Activated gamma-delta T cell treated with anti-CD3 and anti-CD28 coated beads, Interleukin-2, amount 50 U/mL, for 16 hours (primary cell): ENCODE measurements around the gene SLC7A7.
"Not testable (repeated sequence)": the region's sequence is repeated elsewhere in the genome, so short reads cannot be mapped to it uniquely, and the experiment has no call there.

ENCODE experiments used
- DNase-seq: peaks from one replicate; pipeline ENCODE4 v3.0.0-alpha.2; 2020; ENCODE audit warnings: low read depth

Gene SLC7A7

DNA sequence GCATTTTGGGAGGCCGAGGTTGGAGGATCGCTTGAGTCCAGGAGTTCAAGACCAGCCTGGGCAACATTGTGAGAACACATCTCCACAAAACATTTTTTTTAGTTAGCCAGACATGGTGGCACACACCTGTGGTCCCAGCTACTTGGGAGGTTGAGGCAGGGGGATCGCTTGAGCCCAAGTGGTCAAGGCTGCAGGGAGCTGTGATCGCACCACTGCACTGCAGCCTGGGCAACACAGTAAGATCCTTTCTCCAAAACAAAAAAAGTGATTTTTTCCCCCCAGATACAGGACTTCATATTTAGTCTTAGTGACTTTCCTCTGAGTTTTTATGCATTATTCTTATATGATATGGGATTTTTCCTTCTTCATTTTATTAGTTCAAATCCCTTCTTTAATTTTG lies 28.6 kb downstream of the SLC7A7 start:
- no peak for DNase-seq

DNA sequence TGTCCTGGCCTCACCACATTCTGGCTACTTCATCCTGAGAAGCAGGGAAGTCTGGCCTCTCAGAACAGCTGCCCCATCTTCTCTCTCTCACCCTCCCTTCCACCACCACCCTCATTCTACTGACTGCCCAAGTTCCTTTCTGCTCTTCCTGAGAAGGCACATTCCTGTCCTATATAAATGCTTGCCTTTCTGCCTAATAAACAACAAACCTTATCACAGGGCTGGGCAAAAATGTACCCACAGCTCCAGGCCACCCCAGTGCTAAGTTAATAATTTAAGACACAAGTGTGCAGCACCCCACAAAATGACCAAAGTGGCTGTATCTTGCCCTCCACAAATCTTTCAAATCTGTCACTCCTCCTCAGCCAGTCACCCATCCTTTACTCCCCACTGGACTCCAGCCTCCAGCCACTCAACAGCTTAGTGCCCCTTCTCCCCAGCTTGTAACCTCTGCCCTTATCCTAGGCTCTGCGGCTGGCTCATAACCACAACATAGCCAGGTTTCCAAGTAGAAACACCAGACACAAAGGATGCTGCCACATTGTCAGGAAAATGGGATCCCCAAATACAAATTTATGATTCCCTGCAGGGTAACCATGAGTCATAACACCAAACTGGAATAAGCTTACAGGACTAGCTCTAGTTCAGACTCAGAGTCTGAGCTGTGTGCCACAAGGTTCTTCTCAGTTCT lies 33.8 kb downstream of the SLC7A7 start:
- DNase-seq, result no peak

DNA sequence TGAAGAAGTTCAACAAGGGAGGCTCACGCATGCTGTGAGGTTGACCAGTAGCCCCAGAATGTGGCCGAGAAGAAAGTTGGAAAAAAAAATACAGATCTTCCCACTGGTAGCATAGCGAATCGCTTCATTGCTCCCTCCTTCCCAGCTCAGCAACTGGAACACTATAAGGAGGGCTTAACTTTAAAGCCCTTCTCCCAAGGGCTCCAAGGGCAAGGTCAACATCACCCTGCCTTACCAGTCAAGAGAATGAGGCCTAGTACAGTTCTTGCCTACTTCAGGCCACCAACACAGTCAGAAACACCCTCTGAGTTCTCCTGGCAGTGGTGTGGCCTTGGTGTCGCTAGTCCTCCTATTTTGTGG lies 34.3 kb downstream of the SLC7A7 start:
- DNase-seq, result no peak

DNA sequence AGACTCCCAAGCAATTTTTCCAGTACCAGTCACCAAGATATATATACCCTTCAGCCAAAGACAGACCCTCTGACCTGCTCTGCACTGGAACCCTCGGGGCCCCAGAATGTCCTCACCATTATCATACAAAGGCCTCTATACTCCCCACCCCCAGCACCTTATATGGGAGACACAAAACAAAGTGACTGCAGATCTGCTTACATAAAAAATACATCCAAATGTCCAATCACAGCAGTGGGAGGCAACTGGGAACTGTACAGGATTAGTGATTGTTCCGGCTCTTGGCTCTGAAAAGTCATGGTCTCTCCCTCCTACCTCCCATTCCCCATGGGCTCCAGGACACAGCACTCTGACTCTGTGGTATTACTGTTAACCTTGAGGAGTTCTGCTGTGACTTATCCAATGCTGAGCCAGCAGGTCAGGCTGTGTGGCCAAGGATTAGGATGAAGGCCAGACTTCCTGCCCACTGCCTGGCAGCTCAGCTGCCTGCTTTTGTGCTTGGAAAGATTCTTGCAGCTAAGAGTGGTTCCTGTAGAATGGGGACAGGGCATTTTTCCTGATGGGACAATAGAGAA lies 35.0 kb downstream of the SLC7A7 start:
- no peak for DNase-seq

DNA sequence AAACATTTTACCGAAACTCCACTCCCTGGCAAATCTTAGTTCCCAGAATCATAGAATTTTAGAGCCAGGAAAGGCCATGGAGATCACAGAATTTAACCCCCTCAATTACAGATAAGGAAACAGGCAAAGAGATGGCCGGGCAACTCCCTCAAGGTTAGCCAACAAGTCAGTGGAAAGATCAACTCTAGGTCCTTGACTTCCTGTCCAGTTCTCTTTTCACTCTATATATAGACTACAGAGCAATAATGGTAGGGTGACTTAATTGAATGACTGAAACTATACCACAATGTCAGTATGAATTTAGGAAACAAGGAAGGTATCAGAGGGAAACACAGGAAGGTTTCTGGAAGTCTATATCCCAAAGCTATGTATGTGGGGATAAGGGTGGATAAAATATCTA lies 37.2 kb downstream of the SLC7A7 start:
- DNase-seq, result no peak

DNA sequence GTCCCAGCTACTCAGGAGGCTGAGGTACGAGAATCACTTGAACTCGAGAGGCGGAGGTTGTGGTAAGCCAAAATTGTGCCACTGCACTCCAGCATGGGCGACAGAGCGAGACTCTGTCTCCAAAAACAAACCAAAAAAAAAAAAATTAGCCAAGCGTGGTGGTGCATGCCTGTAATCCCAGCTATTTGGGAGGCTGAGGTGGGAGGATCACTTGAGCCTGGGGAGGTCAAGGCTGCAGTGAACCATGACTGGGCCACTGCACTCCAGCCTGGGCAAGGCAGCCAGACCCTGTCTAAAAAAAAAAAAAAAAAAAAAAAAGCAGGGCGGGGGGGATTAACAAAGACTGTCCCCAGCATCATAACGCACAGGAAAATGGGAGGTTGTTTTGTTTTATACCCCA lies 38.4 kb downstream of the SLC7A7 start:
- not testable (repeated sequence) for DNase-seq

DNA sequence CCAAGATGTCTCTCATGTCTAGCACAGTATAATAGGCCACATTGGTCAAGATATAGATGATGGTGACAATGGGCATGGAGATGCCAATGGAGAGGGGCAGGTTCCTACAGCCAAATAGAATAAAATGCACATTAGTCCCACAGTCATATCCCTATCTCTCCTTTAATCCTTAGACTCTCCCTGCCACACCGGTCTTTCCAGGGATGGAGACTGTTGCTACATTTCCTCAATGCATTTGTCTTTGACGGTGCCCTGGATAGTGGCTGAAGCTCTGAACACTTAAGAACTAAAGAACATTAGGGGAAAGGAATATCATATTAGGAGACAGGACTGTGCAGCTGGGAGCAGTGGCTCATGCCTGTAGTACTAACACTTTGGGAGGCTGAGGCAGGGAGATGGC lies 39.0 kb downstream of the SLC7A7 start:
- no peak for DNase-seq

DNA sequence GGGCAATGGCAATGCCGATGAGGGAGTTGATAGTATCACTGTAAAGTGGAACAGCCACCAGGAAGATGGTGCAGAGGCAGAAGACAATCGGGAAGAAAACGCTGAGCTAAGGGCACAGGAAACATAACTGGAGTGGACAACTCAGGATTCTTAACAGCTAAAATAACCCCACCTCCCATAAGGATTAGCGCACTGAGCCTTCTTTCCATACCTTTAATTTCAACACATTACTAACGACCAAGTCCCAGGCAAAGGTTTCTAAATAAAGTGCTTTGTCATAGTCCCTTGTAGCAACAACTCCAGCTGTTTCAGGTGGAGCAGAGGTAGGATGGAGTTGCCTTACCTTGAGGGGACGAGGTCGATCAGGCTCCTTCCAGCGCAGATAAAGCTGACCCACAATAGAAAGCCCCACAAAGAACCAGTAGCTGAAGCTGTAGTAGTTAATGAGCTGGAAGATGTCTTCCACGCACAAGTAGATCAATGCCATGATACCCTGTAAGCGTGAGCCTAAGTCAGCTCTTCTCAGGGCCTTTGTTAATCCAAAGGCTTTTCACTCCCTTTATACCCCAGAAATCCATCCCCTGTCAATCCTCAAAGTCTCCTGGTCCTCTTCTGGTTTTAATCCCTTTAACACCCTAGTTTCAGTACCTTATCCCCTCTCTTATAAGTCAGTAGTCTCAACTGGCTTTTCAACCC lies 41.1 kb downstream of the SLC7A7 start:
- DNase-seq, result no peak

DNA sequence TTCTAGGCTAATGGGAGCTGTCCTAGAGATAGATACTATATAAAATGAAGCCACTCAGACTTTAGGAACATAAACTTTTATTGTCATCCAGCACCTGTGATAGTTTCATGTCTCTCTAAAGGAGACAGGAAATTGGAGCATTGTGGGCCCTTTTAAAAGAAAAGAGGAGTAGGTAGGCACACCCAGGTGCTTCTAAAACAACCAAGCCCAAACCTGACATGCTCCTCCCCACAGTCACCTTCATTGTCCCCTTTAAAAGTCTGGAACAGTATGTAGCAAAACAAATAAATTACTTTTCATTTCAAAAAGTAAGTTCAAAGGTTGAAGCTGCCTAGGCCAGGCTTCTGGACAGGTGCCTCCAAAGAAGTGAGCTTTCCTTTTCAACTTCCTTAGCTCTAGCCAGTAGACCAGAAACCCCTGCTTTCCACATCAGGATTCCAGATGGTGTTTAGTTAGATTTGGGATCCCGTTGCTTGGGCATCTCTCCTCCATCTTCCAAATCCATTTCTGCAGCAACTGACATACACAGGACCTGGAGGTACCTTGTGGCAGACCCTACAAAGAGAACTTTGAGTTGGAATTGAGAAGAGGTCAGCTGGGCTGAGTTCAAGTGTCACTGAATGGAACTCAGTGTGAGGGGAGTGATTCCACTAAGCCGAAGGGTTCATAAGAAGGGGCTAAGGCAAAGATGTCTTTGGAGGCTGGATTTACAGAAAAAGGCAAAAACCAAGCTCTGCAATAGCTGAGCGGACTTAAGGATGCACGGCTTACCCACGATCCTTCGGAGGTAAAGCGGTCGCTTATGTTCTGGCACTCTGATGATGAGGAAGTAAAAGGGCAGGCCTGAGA lies 41.8 kb downstream of the SLC7A7 start:
- no peak for DNase-seq

DNA sequence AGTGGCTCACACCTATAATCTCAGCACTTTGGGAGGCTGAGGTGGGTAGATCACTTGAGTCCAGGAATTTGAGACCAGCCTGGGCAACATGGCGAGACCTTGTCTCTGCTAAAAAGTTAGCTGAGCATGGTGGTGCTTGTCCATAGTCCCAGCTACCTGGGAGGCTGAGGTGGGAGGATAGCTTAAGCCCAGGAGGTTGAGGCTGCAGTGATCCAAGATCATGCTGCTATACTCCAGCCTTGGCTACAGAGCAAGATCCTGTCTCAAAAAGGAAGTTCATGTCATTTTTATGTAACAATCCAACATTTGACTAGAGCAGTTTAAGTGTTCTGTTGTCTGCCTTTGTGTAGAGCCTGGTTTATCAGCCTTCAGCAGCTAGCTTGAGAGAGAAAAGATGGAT lies 42.5 kb downstream of the SLC7A7 start:
- no peak for DNase-seq

DNA sequence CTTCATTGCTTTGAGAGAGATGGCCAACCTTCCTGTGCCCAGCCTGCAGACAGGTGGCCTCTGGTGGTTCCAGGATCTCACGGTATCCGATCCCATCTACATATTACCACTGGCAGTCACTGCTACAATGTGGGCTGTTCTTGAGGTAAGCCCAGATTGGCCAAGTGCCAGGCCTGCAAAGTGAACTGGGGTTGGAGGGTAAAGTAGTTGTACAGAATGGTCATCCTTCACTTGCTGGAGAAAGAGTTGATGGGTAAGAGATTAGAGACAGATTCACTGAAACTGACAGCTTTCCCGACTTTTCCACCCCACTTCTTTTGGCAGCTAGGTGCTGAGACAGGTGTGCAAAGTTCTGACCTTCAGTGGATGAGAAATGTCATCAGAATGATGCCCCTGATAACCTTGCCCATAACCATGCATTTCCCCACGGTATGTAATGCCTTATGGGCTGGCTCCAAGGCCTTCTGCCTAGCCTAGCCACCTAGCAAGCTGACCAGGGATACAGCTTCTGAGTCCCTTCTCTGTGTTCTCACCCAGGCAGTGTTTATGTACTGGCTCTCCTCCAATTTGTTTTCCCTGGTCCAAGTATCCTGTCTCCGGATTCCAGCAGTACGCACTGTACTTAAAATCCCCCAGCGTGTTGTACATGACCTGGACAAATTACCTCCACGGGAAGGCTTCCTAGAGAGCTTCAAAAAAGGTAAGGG lies 44.6 kb downstream of the SLC7A7 start:
- DNase-seq, result no peak

DNA sequence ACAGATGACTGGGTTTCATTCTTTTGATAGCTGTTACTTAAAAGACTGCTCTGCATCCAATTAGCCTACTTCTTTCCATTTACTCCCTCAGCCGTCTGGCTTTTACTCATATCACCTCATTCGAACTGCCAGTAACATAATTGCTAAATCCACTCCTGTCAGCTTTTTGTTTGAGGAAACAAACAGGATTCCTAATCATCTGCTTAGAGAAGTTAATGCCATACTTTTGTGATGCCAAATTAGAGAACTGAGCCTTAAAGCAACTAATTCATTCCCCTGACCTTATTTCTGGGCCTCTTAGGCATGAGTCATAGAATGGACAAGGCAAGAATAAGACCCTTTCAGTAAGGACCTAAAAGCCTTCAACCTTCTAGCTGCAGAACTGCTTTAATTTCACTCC lies 45.9 kb downstream of the SLC7A7 start:
- DNase-seq, result no peak

DNA sequence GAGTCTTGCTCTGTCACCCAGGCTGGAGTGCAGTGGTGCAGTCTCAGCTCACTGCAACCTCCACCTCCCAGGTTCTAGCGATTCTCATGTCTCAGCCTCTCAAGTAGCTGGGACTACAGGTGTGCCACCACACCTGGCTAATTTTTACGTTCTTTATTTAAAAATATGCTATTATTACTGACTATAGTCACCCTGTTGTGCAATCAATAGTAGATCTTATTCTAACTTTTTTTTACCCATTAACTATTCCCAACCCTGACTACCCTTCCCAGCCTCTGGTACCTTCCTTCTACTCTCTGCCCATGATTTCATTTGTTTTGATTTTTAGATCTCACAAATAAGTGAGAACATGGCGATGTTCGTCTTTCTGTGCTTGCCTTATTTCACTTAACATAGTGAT lies 46.3 kb downstream of the SLC7A7 start:
- no peak for DNase-seq

DNA sequence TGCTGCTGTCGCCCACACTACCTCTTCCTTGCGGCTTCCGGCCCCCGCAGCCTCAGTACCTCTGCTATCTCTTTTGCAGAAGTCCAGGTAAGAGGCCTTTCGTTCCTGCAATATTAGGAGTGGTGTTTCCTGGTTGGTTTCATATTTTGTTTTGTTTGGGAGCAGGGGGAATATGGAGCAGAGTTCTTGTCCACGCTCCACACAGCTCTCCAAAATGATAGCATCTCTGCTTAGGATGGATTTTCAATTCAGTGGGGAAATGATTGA lies 48.0 kb downstream of the SLC7A7 start:
- DNase-seq, result no peak

DNA sequence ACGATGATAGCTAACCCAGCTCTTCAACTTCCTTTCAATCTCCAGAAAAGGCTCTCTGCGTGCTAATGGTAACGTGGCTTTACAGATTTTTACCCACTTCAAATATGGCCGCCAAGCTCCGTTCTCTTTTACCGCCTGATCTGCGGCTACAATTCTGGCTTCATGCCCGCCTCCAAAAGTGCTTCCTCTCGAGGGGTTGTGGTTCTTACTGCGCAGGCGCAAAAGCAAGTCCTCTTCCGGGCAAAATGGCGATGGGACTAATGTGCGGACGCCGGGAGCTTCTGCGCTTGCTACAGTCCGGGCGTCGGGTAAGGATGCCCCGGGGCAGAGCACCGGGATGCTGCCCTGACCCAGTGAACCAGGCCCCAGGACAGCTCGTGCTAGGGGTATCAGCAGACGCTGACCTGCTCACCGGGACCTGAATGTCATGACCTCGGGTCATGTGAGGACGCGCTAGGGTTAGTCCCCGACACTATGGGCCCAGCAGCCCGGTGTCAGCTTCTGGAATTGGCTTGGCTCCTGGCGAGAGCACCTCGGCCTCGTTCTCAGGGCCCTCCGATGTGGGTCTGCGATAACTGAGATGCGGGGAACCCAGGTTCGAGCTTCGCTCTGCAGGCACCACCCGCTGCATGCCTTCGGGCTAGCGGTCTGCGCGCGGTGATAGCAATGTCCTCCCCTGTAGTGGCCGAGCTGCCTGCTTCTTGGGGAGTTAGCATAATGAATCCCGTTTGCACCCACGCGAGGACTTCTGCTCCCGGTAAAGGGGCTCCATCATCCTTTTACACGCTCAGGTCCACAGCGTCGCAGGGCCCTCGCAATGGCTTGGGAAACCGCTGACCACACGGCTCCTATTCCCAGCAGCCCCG lies 48.5 kb downstream of the SLC7A7 start, which contains the start of gene OXA1L:
OXA1L (plus strand) TSS at position 232 of the 866 bp plus-strand sequence; CDS start at position 246, 14 bp downstream.
- peak; percentile 95 for DNase-seq

DNA sequence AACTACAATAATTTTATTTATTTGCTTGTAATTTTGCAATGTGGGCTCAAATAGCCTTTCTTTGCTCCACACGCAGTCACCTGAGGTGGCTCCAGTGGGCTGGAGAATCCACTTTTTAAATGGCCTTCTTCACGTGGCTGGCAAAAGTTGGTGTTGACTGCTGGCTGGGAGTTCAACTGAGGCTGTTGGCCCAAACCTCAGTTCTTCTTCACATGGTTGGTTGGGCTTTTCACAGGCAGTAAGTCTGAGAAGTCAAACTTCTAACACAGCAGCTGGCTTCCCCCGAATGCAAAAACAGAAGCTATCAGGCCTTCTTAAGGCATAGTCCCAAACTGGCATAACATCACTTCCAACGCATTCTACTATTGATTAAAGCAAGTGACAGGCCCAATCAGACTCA lies 50.9 kb downstream of the SLC7A7 start:
- DNase-seq, result no peak

DNA sequence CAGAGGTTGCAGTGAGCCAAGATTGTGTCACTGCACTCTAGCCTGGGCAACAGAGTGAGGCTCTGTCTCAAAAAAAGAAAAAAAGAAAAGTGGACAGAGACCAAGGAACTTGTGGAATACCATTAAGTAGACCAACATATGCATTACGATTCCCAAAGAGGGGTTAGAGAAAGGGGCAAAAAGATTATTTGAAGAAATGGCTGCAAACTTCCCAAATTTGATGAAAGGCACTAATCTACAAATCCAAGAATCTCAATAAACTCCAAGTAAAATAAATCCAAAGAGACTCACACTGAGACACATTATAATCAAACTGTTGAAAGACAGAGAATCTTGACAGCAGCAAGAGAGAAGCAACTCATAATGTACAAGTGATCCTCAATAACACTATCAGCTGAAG lies 53.5 kb downstream of the SLC7A7 start:
- DNase-seq, result no peak

DNA sequence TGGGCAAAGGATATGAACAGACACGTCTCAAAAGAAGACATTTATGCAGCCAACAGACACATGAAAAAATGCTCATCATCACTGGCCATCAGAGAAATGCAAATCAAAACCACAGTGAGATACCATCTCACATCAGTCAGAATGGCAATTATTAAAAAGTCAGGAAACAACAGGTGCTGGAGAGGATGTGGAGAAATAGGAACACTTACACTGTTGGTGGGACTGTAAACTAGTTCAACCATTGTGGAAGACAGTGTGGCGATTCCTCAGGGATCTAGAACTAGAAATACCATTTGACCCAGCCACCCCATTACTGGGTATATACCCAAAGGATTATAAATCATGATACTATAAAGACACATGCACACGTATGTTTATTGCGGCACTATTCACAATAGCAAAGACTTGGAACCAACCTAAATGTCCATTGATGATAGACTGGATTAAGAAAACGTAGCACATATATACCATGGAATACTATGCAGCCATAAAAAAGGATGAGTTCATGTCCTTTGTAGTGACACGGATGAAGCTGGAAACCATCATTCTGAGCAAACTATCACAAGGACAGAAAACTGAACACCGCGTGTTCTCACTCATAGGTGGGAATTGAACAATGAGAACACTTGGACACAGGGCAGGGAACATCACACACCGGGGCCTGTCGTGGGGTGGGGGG lies 57.1 kb downstream of the SLC7A7 start:
- not testable (repeated sequence) for DNase-seq

DNA sequence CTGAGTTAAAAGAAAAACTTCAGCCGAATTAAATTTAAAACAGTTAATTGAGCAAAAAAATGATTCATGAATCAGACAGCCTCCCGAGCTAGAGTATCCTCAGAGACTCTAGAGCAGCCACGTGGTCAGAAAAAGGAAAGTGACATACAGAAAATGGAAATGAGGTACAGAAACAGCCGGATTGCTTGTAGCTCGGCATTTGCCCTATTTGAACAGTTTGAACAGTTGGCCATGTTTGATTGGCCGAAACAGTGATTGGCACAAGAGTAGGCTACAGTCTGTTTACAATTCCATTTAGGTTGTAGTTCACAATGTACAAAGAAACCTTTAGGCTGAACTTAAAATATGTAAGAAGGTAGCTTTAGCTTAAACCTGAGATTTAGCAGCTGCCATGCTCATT lies 61.6 kb downstream of the SLC7A7 start:
- DNase-seq, result no peak

DNA sequence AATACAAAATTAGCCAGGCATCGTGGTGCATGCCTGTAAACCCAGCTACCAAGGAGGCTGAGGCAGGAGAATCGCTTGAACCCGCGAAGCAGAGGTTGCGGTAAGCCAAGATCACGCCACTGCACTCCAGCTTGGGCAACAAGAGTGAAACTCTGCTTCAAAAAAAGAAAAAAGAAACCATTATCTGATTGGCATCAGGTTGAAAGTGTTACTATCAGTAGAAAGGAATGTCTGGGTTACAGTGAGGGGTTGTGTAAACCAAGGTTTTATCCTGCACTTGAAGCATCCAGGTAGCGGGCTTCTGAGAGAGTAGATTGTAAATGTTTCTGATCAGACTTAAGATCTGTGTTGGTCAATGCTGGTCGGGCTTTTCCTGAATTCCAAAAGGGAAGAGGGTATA lies 62.8 kb downstream of the SLC7A7 start:
- DNase-seq, result no peak

DNA sequence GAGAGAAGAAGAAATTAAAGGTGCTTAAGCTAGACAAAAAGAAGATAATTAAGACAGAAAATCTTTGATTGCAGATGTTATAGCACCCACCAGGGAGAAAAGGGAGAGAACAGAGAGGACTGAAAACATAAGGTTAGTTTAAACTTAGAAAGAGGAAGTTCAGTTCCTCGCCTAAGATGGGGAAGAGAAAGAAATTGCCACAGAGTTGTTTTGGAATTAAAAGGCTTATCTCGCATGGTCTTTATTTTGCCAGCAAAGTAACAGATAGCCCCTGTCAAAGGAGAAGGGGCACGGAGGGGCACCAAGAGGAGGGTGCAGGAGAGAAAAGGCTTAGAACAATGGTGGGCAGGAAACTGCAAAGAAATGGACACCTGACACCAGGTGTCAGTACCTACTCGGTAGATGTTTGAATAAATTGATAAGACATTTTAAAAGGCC lies 66.6 kb downstream of the SLC7A7 start:
- DNase-seq, result no peak
